ENCODE results near the gene C6orf132.

The C6orf132 gene

DNA sequence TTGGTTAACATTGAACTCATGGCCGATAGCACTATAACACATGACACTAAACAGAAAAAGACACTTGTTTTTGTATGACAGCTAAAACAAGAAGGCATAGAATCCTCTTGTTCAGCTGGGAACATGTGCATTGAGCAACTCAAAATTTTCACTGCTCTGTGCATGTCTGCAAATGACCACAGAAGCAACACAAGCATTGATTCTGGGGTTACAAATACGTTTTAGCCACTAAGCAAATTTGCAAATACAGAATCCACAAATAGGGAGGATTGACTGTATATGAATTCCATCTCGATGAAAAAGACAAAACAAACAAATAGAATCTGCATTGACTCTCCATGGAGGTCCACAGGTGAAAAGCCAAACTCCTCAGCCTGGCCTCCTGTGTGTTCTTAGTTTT is 31.7 kb downstream of the C6orf132 start:
- no peak for DNase-seq (ENCODE audit: low read depth)
- H3K4me3 ChIP-seq (ENCODE audit: low read length) = no peak overlapping the region
- no peak for TF ChIP-seq CTCF (conservative IDR thresholded peaks at IDR 0.05; ENCODE audit: low read depth, low read length)

DNA sequence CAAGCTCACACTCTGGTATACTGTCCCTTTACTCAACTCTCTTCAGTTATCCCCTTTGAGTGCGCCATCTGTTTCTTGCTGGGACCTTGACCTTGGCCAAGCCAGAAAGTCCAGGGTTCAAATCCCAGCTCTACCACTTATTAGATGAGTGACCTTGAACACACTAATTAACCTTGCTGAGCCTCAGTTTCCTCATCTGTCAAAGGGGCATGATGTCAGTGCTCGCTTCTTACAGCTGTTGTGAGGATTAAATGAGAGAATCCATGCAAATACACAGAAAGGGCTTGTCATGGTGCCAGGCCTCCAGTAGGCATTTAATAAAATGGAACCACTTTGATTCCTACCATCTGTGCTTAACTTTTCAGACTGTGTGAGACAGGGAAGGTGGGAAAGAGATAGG is 34.3 kb downstream of the C6orf132 start:
- DNase-seq (ENCODE audit: low read depth) = no peak
- TF ChIP-seq CTCF (conservative IDR thresholded peaks at IDR 0.05; ENCODE audit: low read depth, low read length) = no peak
- no peak overlapping the region for H3K4me3 ChIP-seq (ENCODE audit: low read length)

DNA sequence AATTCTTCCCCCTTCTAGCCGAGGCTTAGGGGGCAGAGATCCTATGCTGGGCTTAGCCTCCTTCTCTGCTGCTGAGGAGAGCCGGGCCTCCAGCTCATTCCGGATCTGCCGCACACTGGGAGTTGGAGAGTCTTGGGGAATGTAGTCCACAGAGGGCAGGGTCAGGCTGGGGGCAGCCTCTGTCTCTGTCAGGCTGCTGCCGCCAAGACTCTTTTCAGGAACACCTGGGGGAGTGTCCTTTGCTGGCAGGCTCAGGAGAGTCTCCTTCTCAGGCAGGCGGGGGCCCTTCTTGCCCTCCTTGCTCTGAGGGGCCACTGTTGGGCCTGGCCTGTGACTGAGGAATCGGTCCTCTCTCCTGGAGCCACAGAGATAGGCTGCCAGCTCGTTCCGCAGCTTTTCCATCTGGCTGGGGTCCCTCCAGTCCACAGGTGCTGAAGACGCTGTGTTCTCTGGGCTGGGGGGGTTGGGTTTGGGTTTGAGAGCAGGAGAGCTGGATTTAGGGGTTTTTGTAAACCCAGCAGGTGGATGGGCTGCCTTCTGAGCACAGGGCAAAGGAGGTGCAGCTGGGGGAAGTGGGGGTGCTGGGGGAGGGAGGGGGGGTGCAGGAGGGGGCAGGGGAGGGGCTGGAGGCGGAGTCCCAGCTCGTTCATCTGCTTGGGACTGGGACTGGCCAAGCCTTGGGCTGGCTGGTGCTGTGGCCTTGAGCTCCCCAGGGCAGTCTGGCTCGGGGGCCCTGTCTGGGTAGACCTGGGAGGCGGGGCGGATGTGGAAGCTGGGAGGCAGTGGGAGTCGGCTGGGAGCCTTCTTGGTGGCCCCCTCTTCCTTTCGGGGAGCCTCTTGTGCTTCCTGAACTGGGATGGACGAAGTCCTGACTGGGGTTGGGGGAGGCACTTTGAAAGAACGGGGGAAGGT is 36.1 kb downstream of the C6orf132 start:
- no peak for TF ChIP-seq CTCF (conservative IDR thresholded peaks at IDR 0.05; ENCODE audit: low read depth, low read length)
- H3K4me3 ChIP-seq (ENCODE audit: low read length) = no peak overlapping the region
- DNase-seq (ENCODE audit: low read depth) = no peak

DNA sequence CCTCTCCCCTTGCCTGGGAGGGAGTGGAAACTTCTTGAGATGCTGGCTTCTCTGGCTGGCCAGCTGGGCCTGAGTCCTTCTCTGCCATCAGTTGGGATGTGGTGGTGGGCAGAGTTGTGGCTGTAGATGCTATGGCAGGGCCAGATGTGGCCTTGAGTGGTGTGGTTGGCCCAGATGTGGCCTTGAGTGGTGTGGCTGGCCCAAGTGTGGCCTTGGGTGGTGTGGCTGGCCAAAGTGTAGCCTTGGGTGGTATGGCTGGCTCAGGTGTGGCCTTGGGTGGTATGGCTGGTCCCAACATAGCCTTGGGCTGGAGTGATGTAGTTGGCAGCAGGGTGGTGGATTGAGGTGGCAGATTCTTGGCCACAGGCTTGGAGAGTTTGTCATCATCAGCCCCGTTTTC is 36.7 kb downstream of the C6orf132 start:
- no peak overlapping the region for H3K4me3 ChIP-seq (ENCODE audit: low read length)
- DNase-seq (ENCODE audit: low read depth) = no peak
- no peak for TF ChIP-seq CTCF (conservative IDR thresholded peaks at IDR 0.05; ENCODE audit: low read depth, low read length)

DNA sequence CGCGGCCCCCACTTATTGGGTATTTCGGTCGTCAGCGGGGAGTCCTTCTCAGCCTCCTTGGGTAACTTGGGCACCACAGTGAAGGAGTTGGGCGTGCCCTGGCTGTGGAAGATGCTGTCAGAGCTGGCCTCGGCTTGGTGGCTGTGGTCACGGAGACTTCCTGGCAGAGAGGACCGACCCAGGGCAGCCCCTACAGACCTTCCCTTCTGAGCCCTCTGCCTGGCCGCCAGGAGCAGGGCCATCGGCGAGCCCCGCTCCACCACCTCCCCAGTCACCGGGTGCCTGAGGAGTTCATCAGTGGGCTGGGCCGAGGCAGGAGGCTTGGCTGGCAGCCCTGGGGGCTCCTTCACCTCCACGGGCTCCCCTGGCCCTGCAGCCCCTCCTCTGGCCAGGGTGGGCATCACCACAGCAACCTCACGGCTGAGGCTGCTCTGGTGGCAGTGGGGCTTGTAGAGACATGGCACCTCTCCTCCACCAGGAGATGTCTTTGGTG is 37.2 kb downstream of the C6orf132 start:
- TF ChIP-seq CTCF (conservative IDR thresholded peaks at IDR 0.05; ENCODE audit: low read depth, low read length) = no peak
- no peak for DNase-seq (ENCODE audit: low read depth)
- no peak overlapping the region for H3K4me3 ChIP-seq (ENCODE audit: low read length)

DNA sequence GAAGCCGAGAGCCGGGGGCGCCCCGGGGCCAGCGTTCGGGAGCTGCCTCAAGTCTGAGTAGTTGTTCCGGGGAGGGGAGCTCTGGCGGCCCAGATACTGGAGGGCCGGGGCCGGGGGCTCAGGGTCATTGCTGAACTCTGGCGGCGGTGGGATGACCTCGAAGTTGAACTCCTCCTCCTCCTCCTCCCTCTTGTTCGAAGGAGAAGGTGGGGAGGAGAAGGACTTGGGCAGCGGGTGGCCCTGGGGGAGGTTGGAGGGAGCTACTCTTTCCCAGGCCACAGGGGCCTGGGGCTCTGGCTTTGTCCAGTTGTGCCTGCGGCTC is 37.7 kb downstream of the C6orf132 start:
- H3K4me3 ChIP-seq (ENCODE audit: low read length) = no peak overlapping the region
- TF ChIP-seq CTCF (conservative IDR thresholded peaks at IDR 0.05; ENCODE audit: low read depth, low read length) = no peak
- DNase-seq (ENCODE audit: low read depth) = no peak
